Measurements from ENCODE around the gene P2RY4.
"Not testable (repeated sequence)": the region's sequence is repeated elsewhere in the genome, so short reads cannot be mapped to it uniquely, and the experiment has no call there.

The P2RY4 gene

GRCh38 chrX:70255452-70255851 lies 4.6 kb downstream of the P2RY4 start:
- Mint-ChIP-seq H3K4me3 (no peak overlapping the region), H3K27ac (no peak overlapping the region), H3K4me1 (peaks cover 24% of the 10 kb centered on the region), H3K27me3 (no peaks in the 10 kb centered on the region), H3K9me3 (no peaks in the 10 kb centered on the region)
- DNase-seq (no peak), ATAC-seq (no peak)

- DNase-seq (no peak), ATAC-seq (no peak)
- peaks cover 24% of the 10 kb centered on the region for H3K4me1 Mint-ChIP-seq
- peak overlapping the region; percentile 36 to 44 for H3K27ac Mint-ChIP-seq
- no peak overlapping the region for H3K4me3 Mint-ChIP-seq
- no peaks in the 10 kb centered on the region for H3K27me3 Mint-ChIP-seq
- H3K9me3 Mint-ChIP-seq: no peaks in the 10 kb centered on the region
These were observed 5.1 kb downstream of the P2RY4 start for GRCh38 chrX:70254909-70255308.

- H3K27me3 Mint-ChIP-seq: no peaks in the 10 kb centered on the region
- peak overlapping the region; percentile 90 to 97 for H3K27ac Mint-ChIP-seq
- peak overlapping the region; percentile 48 to 51 for H3K4me3 Mint-ChIP-seq
- peak; percentile 68 for ATAC-seq
- no peak for DNase-seq
- H3K4me1 Mint-ChIP-seq: peaks cover 24% of the 10 kb centered on the region
- no peaks in the 10 kb centered on the region for H3K9me3 Mint-ChIP-seq
These were observed 6.0 kb downstream of the P2RY4 start for GRCh38 chrX:70254063-70254400.

GRCh38 chrX:70253377-70254062 lies 6.5 kb downstream of the P2RY4 start:
- Mint-ChIP-seq H3K4me3 (peak overlapping the region; percentile 48 to 51), H3K27me3 (no peaks in the 10 kb centered on the region), H3K27ac (peak overlapping the region; percentile 90 to 97), H3K4me1 (peaks cover 24% of the 10 kb centered on the region), H3K9me3 (no peaks in the 10 kb centered on the region)
- ATAC-seq (peak; percentile 94), DNase-seq (peak in 1 of 2 donors; percentile 16)

- Mint-ChIP-seq H3K4me3 (no peak overlapping the region), H3K27ac (no peak overlapping the region), H3K4me1 (peaks cover 24% of the 10 kb centered on the region), H3K9me3 (no peaks in the 10 kb centered on the region), H3K27me3 (no peaks in the 10 kb centered on the region)
- DNase-seq (no peak), ATAC-seq (no peak)
These were observed 7.5 kb downstream of the P2RY4 start for GRCh38 chrX:70252491-70252890.

GRCh38 chrX:70247252-70247651 lies 12.8 kb downstream of the P2RY4 start:
- no peak overlapping the region for H3K27ac Mint-ChIP-seq
- no peak for DNase-seq
- no peaks in the 10 kb centered on the region for H3K27me3 Mint-ChIP-seq
- no peak for ATAC-seq
- no peaks in the 10 kb centered on the region for H3K4me1 Mint-ChIP-seq
- no peak overlapping the region for H3K4me3 Mint-ChIP-seq
- H3K9me3 Mint-ChIP-seq: no peaks in the 10 kb centered on the region

GRCh38 chrX:70244881-70245280 lies 15.1 kb downstream of the P2RY4 start:
- Mint-ChIP-seq H3K4me3 (no peak overlapping the region), H3K27me3 (no peaks in the 10 kb centered on the region), H3K27ac (no peak overlapping the region), H3K9me3 (no peaks in the 10 kb centered on the region), H3K4me1 (no peaks in the 10 kb centered on the region)
- no peak for DNase-seq
- ATAC-seq: no peak

GRCh38 chrX:70243601-70244000 lies 16.4 kb downstream of the P2RY4 start:
- not testable (repeated sequence) for H3K9me3 Mint-ChIP-seq, H3K27me3 Mint-ChIP-seq, H3K4me3 Mint-ChIP-seq, ATAC-seq, H3K27ac Mint-ChIP-seq, H3K4me1 Mint-ChIP-seq, DNase-seq

GRCh38 chrX:70241501-70241900 lies 18.5 kb downstream of the P2RY4 start:
- Mint-ChIP-seq H3K9me3 (no peaks in the 10 kb centered on the region), H3K4me3 (no peak overlapping the region), H3K27ac (no peak overlapping the region), H3K27me3 (no peaks in the 10 kb centered on the region), H3K4me1 (peaks cover 6% of the 10 kb centered on the region)
- DNase-seq: no peak
- peak; percentile 52 for ATAC-seq

GRCh38 chrX:70240751-70241150 lies 19.3 kb downstream of the P2RY4 start:
- Mint-ChIP-seq H3K4me3 (no peak overlapping the region), H3K9me3 (no peaks in the 10 kb centered on the region), H3K27me3 (no peaks in the 10 kb centered on the region), H3K4me1 (peaks cover 6% of the 10 kb centered on the region), H3K27ac (no peak overlapping the region)
- DNase-seq (no peak), ATAC-seq (no peak)

- Mint-ChIP-seq H3K27me3 (no peaks in the 10 kb centered on the region), H3K9me3 (no peaks in the 10 kb centered on the region), H3K27ac (peak within 1 kb of the TSS; percentile 90 to 91)
These were observed 25.6 kb downstream of the P2RY4 start, which contains the start of gene AWAT1 for GRCh38 chrX:70234355-70234754. AWAT1 (plus strand) TSS chrX:70234655; CDS start chrX:70234696, 41 bp downstream.

GRCh38 chrX:70231666-70232065 lies 28.3 kb downstream of the P2RY4 start:
- no peak overlapping the region for H3K27ac Mint-ChIP-seq
- H3K4me1 Mint-ChIP-seq: peaks cover 25% of the 10 kb centered on the region
- no peak for DNase-seq
- H3K4me3 Mint-ChIP-seq: no peak overlapping the region
- no peak for ATAC-seq
- H3K9me3 Mint-ChIP-seq: no peaks in the 10 kb centered on the region
- H3K27me3 Mint-ChIP-seq: no peaks in the 10 kb centered on the region

More at GRCh38 chrX:70234355-70234754, 25.6 kb downstream of the P2RY4 start, which contains the start of gene AWAT1:
- DNase-seq (no peak), ATAC-seq (no peak)
- peaks cover 30% of the 10 kb centered on the region for H3K4me1 Mint-ChIP-seq
- H3K4me3 Mint-ChIP-seq: peak within 1 kb of the TSS in 1 of 2 donors; percentile 9

GRCh38 chrX:70226687-70227086 lies 33.3 kb downstream of the P2RY4 start:
- H3K9me3 Mint-ChIP-seq: no peaks in the 10 kb centered on the region
- no peak for ATAC-seq
- H3K4me1 Mint-ChIP-seq: peaks cover 5% of the 10 kb centered on the region
- DNase-seq: no peak
- no peak overlapping the region for H3K4me3 Mint-ChIP-seq
- H3K27me3 Mint-ChIP-seq: no peaks in the 10 kb centered on the region
- H3K27ac Mint-ChIP-seq: no peak overlapping the region

- H3K4me3 Mint-ChIP-seq: no peak overlapping the region
- no peaks in the 10 kb centered on the region for H3K4me1 Mint-ChIP-seq
- DNase-seq (no peak), ATAC-seq (no peak)
- no peak overlapping the region for H3K27ac Mint-ChIP-seq
- no peaks in the 10 kb centered on the region for H3K27me3 Mint-ChIP-seq
- H3K9me3 Mint-ChIP-seq: no peaks in the 10 kb centered on the region
These were observed 34.0 kb downstream of the P2RY4 start for GRCh38 chrX:70226048-70226447.

- no peak for ATAC-seq
- Mint-ChIP-seq H3K27ac (no peak overlapping the region), H3K9me3 (no peaks in the 10 kb centered on the region), H3K4me3 (no peak overlapping the region), H3K27me3 (no peaks in the 10 kb centered on the region), H3K4me1 (no peaks in the 10 kb centered on the region)
- DNase-seq: no peak
These were observed 39.9 kb downstream of the P2RY4 start for GRCh38 chrX:70219938-70220764.

GRCh38 chrX:70209570-70209969 lies 50.4 kb downstream of the P2RY4 start:
- not testable (repeated sequence) for H3K27ac Mint-ChIP-seq, DNase-seq, H3K27me3 Mint-ChIP-seq, H3K9me3 Mint-ChIP-seq, H3K4me1 Mint-ChIP-seq, H3K4me3 Mint-ChIP-seq, ATAC-seq

All from stimulated activated naive CD8-positive, alpha-beta T cell treated with anti-CD3 and anti-CD28 coated beads, Interleukin-15, amount 100 ng/mL, for 72 hours (primary cell).